ENCODE results near the gene TTC9.

Gene TTC9

DNA sequence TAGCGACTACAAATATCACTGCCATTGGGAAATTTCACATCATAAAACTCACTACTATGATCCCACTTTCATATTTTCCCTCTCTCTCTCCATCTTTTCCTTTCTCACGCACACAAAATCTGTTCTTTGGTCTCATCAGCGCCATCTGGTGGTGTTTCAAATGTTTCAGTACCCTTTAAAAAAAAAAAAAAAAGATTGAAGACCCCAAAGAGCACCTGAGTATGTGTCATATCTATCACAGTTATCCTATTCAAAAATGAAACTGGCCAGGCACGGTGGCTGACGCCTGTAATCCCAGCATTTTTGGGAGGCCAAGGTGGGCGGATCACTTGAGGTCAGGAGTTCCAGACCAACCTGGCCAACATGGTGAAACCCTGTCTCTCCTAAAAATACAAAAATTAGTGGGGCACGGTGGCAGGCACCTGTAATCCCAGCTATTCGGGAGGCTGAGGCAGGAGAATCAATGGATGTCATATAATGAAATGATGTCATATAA lies 72.4 kb downstream of the TTC9 start:
- no peak for TF ChIP-seq JUND (IDR thresholded peaks at IDR 0.05; ENCODE audit: low read depth)
- in situ Hi-C loops (cut with HindIII; ENCODE audit: low pct_unique_long_range_greater_than_20kb, low sequenced_read_pairs), result no loop called here
- DNase-seq (ENCODE audit: low read depth in 1 of 2, low spot score in 1 of 2), result peak; percentile 46 to 76

DNA sequence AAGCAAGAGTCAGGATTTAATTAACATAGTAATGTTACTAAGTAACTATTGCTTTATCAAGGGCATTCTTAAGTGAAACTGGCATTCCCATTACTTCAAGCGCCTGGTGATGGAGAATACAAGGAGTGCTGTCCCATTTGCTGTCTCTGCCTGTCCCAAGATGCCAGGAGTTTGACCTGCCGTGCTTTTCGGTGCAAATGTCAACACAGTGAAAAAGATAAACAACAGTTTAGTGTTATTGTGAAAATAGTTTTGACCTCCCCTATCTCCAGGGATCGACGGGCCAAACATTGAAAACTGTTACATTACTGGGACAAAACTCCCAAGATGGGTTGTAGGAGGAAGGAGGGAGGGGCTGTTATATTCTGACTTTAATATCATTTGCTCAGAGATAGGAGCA lies 74.8 kb downstream of the TTC9 start:
- TF ChIP-seq JUND (IDR thresholded peaks at IDR 0.05; ENCODE audit: low read depth), result no peak
- in situ Hi-C loops (cut with HindIII; ENCODE audit: low pct_unique_long_range_greater_than_20kb, low sequenced_read_pairs), result no loop called here
- no peak for DNase-seq (ENCODE audit: low read depth in 1 of 2, low spot score in 1 of 2)

DNA sequence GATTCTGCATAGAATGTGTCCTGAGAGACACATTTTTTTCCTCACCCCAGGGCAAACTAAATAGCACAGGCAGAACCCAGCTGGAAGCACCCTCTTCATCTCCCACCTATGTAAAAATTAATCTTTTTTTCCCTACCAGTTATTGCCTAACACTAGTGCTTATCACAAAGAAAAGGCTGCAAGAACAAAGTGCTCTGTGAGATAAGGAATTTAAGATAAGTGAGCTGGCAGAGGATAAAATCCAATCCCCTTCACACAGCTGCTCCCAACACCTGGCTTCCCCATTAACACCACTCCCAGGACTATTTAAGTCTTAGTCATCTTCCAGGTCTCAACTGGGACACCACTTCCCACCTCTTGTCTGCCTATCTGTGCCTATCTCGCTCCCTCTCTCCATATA lies 75.2 kb downstream of the TTC9 start:
- in situ Hi-C loops (cut with HindIII; ENCODE audit: low pct_unique_long_range_greater_than_20kb, low sequenced_read_pairs), result no loop called here

DNA sequence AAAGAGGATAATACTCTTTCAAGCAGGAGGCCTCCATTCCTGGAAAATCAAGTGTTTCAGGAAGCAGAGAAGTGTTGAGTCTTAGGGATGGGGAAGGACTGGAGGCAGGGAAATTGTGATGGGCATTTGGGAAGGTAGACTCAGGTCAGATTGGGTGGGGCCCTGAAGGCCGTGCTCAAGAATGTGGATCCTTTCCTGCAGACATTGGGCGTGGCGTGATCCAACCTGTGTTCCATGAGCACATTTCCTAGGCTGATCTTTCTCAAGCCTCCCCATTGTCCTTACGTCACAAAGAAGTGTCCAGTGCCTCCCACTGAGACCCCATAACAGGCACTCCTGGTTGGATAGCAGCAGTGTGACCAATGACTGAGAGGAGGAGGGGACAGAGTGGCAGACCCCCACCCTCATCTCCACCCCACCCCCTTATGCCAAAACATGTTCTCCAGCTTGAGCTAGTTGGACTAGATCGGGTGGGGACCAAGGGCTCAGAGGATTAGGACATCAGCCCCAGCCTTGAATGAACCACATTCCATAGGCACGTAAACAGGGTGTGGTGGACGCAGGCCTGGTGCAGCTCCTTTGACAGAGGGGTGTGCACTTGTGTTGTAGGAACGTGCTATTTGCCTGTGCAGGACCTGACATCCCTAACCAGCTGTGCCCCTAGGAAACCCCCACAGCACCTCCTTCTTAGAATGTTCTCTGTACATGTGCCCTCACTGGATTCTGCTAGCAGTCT lies 76.8 kb downstream of the TTC9 start:
- DNase-seq (ENCODE audit: low read depth in 1 of 2, low spot score in 1 of 2), result no peak
- in situ Hi-C loops (cut with HindIII; ENCODE audit: low pct_unique_long_range_greater_than_20kb, low sequenced_read_pairs), result no loop called here
- TF ChIP-seq JUND (IDR thresholded peaks at IDR 0.05; ENCODE audit: low read depth), result no peak

More for the DNA sequence above, 75.2 kb downstream of the TTC9 start:
- no peak for DNase-seq (ENCODE audit: low read depth in 1 of 2, low spot score in 1 of 2)
- no peak for TF ChIP-seq JUND (IDR thresholded peaks at IDR 0.05; ENCODE audit: low read depth)

DNA sequence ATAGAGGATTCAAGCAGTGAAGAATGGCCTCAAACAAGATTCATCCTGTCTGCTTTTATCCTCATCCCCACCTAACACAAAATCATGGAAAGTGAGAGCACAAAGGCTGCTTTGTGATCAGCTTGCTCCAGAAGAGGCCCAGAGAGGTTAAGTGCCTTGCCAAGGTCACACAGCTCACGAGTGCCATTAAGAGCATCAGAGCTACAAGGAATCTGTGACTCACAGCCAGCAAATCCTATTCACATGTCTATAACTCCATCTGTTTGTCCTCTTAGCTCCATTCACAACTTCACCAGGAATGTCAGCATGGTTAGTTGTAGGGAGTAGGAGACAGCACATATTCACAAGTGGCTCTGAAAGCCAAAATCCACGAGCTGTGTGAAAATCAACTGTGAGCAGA lies 79.8 kb downstream of the TTC9 start:
- in situ Hi-C loops (cut with HindIII; ENCODE audit: low pct_unique_long_range_greater_than_20kb, low sequenced_read_pairs), result no loop called here
- TF ChIP-seq JUND (IDR thresholded peaks at IDR 0.05; ENCODE audit: low read depth), result no peak
- no peak for DNase-seq (ENCODE audit: low read depth in 1 of 2, low spot score in 1 of 2)

DNA sequence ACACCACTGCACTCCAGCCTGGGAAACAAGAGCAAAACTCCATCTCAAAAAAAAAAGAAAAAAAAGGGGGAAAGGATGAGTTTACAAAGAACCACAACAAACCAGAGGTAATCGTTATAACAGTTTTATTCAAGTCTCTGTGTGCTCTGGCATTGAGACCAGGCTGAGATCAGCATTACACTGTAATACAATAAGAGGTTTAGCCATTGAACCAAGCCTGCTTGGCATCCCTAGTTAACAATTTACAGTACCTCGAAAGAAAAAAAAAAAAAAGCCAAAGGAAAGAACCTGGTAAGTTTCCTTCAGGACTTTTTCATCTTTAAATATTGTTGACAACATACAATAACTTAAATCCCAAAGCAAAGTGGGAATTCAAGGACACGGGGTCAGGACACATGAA lies 80.7 kb downstream of the TTC9 start:
- DNase-seq (ENCODE audit: low read depth in 1 of 2, low spot score in 1 of 2), result no peak
- in situ Hi-C loops (cut with HindIII; ENCODE audit: low pct_unique_long_range_greater_than_20kb, low sequenced_read_pairs), result no loop called here
- TF ChIP-seq JUND (IDR thresholded peaks at IDR 0.05; ENCODE audit: low read depth), result no peak

GRCh38 chr14:70723276-70723675 lies 81.6 kb downstream of the TTC9 start:
- TF ChIP-seq JUND (IDR thresholded peaks at IDR 0.05; ENCODE audit: low read depth), result no peak
- in situ Hi-C loops (cut with HindIII; ENCODE audit: low pct_unique_long_range_greater_than_20kb, low sequenced_read_pairs), result no loop called here
- no peak for DNase-seq (ENCODE audit: low read depth in 1 of 2, low spot score in 1 of 2)

- no peak for TF ChIP-seq JUND (IDR thresholded peaks at IDR 0.05; ENCODE audit: low read depth)
- peak in 1 of 2 experiments; percentile 56 for DNase-seq (ENCODE audit: low read depth in 1 of 2, low spot score in 1 of 2)
- in situ Hi-C loops (cut with HindIII; ENCODE audit: low pct_unique_long_range_greater_than_20kb, low sequenced_read_pairs), result no loop called here
These were observed 82.4 kb downstream of the TTC9 start for GRCh38 chr14:70724110-70724509.

- in situ Hi-C loops (cut with HindIII; ENCODE audit: low pct_unique_long_range_greater_than_20kb, low sequenced_read_pairs), result no loop called here
These were observed 83.2 kb downstream of the TTC9 start for GRCh38 chr14:70724944-70725343.

More at GRCh38 chr14:70724944-70725343, 83.2 kb downstream of the TTC9 start:
- no peak for TF ChIP-seq JUND (IDR thresholded peaks at IDR 0.05; ENCODE audit: low read depth)
- peak in 1 of 2 experiments; percentile 73 for DNase-seq (ENCODE audit: low read depth in 1 of 2, low spot score in 1 of 2)
